Dendritic cell treated with granulocyte-macrophage colony-stimulating factor and Interleukin-4, amounts not matched to agents 40 ng/mL and 50 ng/mL, for 4 days (primary cell): ENCODE data around the gene HOXA6.

Experiments used
- H3K27ac Mint-ChIP-seq: one replicate; pipeline ENCODE4 v1.8.0; 2022; ENCODE audit warnings: mild to moderate bottlenecking, mixed read lengths
- H3K27me3 Mint-ChIP-seq: one replicate; pipeline ENCODE4 v1.8.0; 2022; ENCODE audit warnings: mild to moderate bottlenecking, mixed read lengths
- H3K36me3 Mint-ChIP-seq: one replicate; pipeline ENCODE4 v1.8.0; 2022; ENCODE audit warnings: low read depth, mixed read lengths
- H3K4me1 Mint-ChIP-seq: one replicate; pipeline ENCODE4 v1.8.0; 2022; ENCODE audit warnings: low read depth, mixed read lengths
- H3K4me3 Mint-ChIP-seq: one replicate; pipeline ENCODE4 v1.8.0; 2022; ENCODE audit warnings: mild to moderate bottlenecking, moderate library complexity, mixed read lengths
- H3K9me3 Mint-ChIP-seq: one replicate; pipeline ENCODE4 v1.8.0; 2022; ENCODE audit warnings: mixed read lengths
- intact Hi-C: fragments of 100-400 bp; cut with micrococcal nuclease; formaldehyde crosslinking; loops from one replicate; pipeline ENCODE4 v1.15.0; 2022

The HOXA6 gene

GRCh38 chr7:27150568-27151340, 3.2 kb upstream of the HOXA6 start:
- peak overlapping the region; percentile 7 for H3K27ac Mint-ChIP-seq
- H3K4me1 Mint-ChIP-seq, result peaks cover 58% of the 10 kb centered on the region
- peaks cover 98% of the 10 kb centered on the region for H3K27me3 Mint-ChIP-seq
- peak overlapping the region; percentile 70 for H3K4me3 Mint-ChIP-seq
- no peaks in the 10 kb centered on the region for H3K9me3 Mint-ChIP-seq
- intact Hi-C loops, result loop anchor here (10.0 kb wide), 1 partner anchor 56 kb away; the partner anchor contains the start of gene HOXA1
- no peaks in the 10 kb centered on the region for H3K36me3 Mint-ChIP-seq

GRCh38 chr7:27149842-27150567, 2.4 kb upstream of the HOXA6 start:
- no peak overlapping the region for H3K27ac Mint-ChIP-seq
- H3K4me1 Mint-ChIP-seq, result peaks cover 57% of the 10 kb centered on the region
- no peaks in the 10 kb centered on the region for H3K36me3 Mint-ChIP-seq
- peaks cover 98% of the 10 kb centered on the region for H3K27me3 Mint-ChIP-seq
- no peaks in the 10 kb centered on the region for H3K9me3 Mint-ChIP-seq
- intact Hi-C loops, result loop anchor here (5.0 to 10.0 kb wide), 2 partner anchors 55 to 288 kb away; partner anchors contain the start of genes HOXA1 and SKAP2
- H3K4me3 Mint-ChIP-seq, result peak overlapping the region; percentile 70

- Mint-ChIP-seq H3K9me3 (no peaks in the 10 kb centered on the region), H3K27ac (no peak overlapping the region)
These were observed 1.4 kb upstream of the HOXA6 start for GRCh38 chr7:27148756-27149641.

GRCh38 chr7:27148031-27148755, 619 bp upstream of the HOXA6 start:
- Mint-ChIP-seq H3K36me3 (no peaks in the 10 kb centered on the region), H3K27ac (no peak overlapping the region), H3K4me3 (peak overlapping the region; percentile 70), H3K27me3 (peaks cover 89% of the 10 kb centered on the region), H3K9me3 (no peaks in the 10 kb centered on the region), H3K4me1 (peaks cover 50% of the 10 kb centered on the region)
- intact Hi-C loops, result loop anchor here (5.0 kb wide), 1 partner anchor 286 kb away; the partner anchor contains the start of gene SKAP2

More at GRCh38 chr7:27148756-27149641, 1.4 kb upstream of the HOXA6 start:
- intact Hi-C loops, result loop anchor here (5.0 kb wide), 1 partner anchor 287 kb away; the partner anchor contains the start of gene SKAP2
- peaks cover 96% of the 10 kb centered on the region for H3K27me3 Mint-ChIP-seq
- H3K36me3 Mint-ChIP-seq, result no peaks in the 10 kb centered on the region
- H3K4me3 Mint-ChIP-seq, result no peak overlapping the region
- peaks cover 50% of the 10 kb centered on the region for H3K4me1 Mint-ChIP-seq

GRCh38 chr7:27146491-27147198, 929 bp downstream of the HOXA6 start:
- Mint-ChIP-seq H3K36me3 (no peaks in the 10 kb centered on the region), H3K27ac (no peak overlapping the region), H3K27me3 (peaks cover 86% of the 10 kb centered on the region), H3K4me3 (no peak overlapping the region), H3K4me1 (peaks cover 39% of the 10 kb centered on the region), H3K9me3 (no peaks in the 10 kb centered on the region)
- intact Hi-C loops, result loop anchor here (5.0 kb wide), 1 partner anchor 284 kb away; the partner anchor contains the start of gene SKAP2

- intact Hi-C loops, result loop anchor here (5.0 kb wide), 1 partner anchor 284 kb away; the partner anchor contains the start of gene SKAP2
- Mint-ChIP-seq H3K4me1 (peaks cover 32% of the 10 kb centered on the region), H3K4me3 (no peak overlapping the region), H3K36me3 (no peaks in the 10 kb centered on the region), H3K27ac (no peak overlapping the region), H3K9me3 (no peaks in the 10 kb centered on the region), H3K27me3 (peaks cover 84% of the 10 kb centered on the region)
These were observed 1.6 kb downstream of the HOXA6 start for GRCh38 chr7:27145914-27146412.

- Mint-ChIP-seq H3K27me3 (peaks cover 78% of the 10 kb centered on the region), H3K4me1 (peaks cover 26% of the 10 kb centered on the region), H3K27ac (no peak overlapping the region), H3K36me3 (no peaks in the 10 kb centered on the region), H3K9me3 (no peaks in the 10 kb centered on the region), H3K4me3 (peak overlapping the region; percentile 6)
- intact Hi-C loops, result loop anchor here (5.0 kb wide), 1 partner anchor 283 kb away; the partner anchor contains the start of gene SKAP2
These were observed 2.2 kb downstream of the HOXA6 start for GRCh38 chr7:27145165-27145913.

GRCh38 chr7:27144781-27145164, 2.8 kb downstream of the HOXA6 start:
- peaks cover 23% of the 10 kb centered on the region for H3K4me1 Mint-ChIP-seq
- no peaks in the 10 kb centered on the region for H3K9me3 Mint-ChIP-seq
- H3K36me3 Mint-ChIP-seq, result no peaks in the 10 kb centered on the region
- intact Hi-C loops, result loop anchor here (5.0 kb wide), 1 partner anchor 282 kb away; the partner anchor contains the start of gene SKAP2
- peak overlapping the region; percentile 6 for H3K4me3 Mint-ChIP-seq
- no peak overlapping the region for H3K27ac Mint-ChIP-seq
- peaks cover 73% of the 10 kb centered on the region for H3K27me3 Mint-ChIP-seq

GRCh38 chr7:27143950-27144780, 3.4 kb downstream of the HOXA6 start:
- no peak overlapping the region for H3K4me3 Mint-ChIP-seq
- H3K4me1 Mint-ChIP-seq, result peaks cover 23% of the 10 kb centered on the region
- H3K27ac Mint-ChIP-seq, result no peak overlapping the region
- no peaks in the 10 kb centered on the region for H3K9me3 Mint-ChIP-seq
- H3K27me3 Mint-ChIP-seq, result peaks cover 69% of the 10 kb centered on the region
- no peaks in the 10 kb centered on the region for H3K36me3 Mint-ChIP-seq
- intact Hi-C loops, result no loop called here

GRCh38 chr7:27143023-27143949, 4.3 kb downstream of the HOXA6 start, which contains the start of gene HOXA5:
HOXA5 (minus strand) TSS chr7:27143681; CDS start chr7:27143607, 74 bp downstream.
- Mint-ChIP-seq H3K4me3 (peak within 1 kb of the TSS; percentile 74), H3K4me1 (peaks cover 19% of the 10 kb centered on the region), H3K27me3 (peaks cover 63% of the 10 kb centered on the region), H3K27ac (peak within 1 kb of the TSS; percentile 0), H3K9me3 (no peaks in the 10 kb centered on the region), H3K36me3 (no peaks in the 10 kb centered on the region)
- intact Hi-C loops, result no loop called here
